CD4-positive, alpha-beta T cell treated with Interleukin-1 beta for 1 hour (primary cell): Measurements from ENCODE around the gene NYNRIN.
A peak's percentile ranks its signal among the peaks of the same experiment; 100 is the strongest.
"Not testable (repeated sequence)": the region's sequence is repeated elsewhere in the genome, so short reads cannot be mapped to it uniquely, and the experiment has no call there.

Source experiments
- DNase-seq, 2 donors: peaks; one replicate each; pipeline ENCODE4 v3.0.0-alpha.2; 2020 to 2022

The NYNRIN gene

GRCh38 chr14:24434676-24435075, 35.9 kb downstream of the NYNRIN start:
- DNase-seq = no peak

- no peak for DNase-seq
Observed at GRCh38 chr14:24435192-24435810, 36.5 kb downstream of the NYNRIN start.

GRCh38 chr14:24435998-24436354, 37.2 kb downstream of the NYNRIN start:
- no peak for DNase-seq

- peak; percentile 49 to 72 for DNase-seq
Observed at GRCh38 chr14:24436355-24437019, 37.7 kb downstream of the NYNRIN start.

GRCh38 chr14:24437020-24437735, 38.4 kb downstream of the NYNRIN start:
- DNase-seq = no peak

GRCh38 chr14:24437736-24438067, 38.9 kb downstream of the NYNRIN start:
- DNase-seq = no peak

GRCh38 chr14:24438223-24439097, 39.7 kb downstream of the NYNRIN start:
- DNase-seq = no peak

GRCh38 chr14:24439257-24439656, 40.5 kb downstream of the NYNRIN start:
- DNase-seq = no peak

GRCh38 chr14:24439830-24440605, 41.2 kb downstream of the NYNRIN start:
- no peak for DNase-seq

GRCh38 chr14:24440606-24441399, 42.0 kb downstream of the NYNRIN start:
- DNase-seq = no peak

- DNase-seq = no peak
Observed at GRCh38 chr14:24441485-24441884, 42.7 kb downstream of the NYNRIN start.

GRCh38 chr14:24441904-24442239, 43.1 kb downstream of the NYNRIN start:
- no peak for DNase-seq

GRCh38 chr14:24442240-24443052, 43.6 kb downstream of the NYNRIN start, which contains the start of gene SDR39U1:
Gene SDR39U1 (minus strand): TSS chr14:24442776. CDS start chr14:24442769, 7 bp downstream.
- DNase-seq = peak; percentile 99

GRCh38 chr14:24443053-24443665, 44.4 kb downstream of the NYNRIN start:
- DNase-seq = no peak

- DNase-seq = not testable (repeated sequence)
Observed at GRCh38 chr14:24450828-24451227, 52.0 kb downstream of the NYNRIN start.

- DNase-seq = no peak
Observed at GRCh38 chr14:24456980-24457379, 58.2 kb downstream of the NYNRIN start.

- DNase-seq = no peak
Observed at GRCh38 chr14:24458736-24459135, 59.9 kb downstream of the NYNRIN start.

- no peak for DNase-seq
Observed at GRCh38 chr14:24459331-24459730, 60.5 kb downstream of the NYNRIN start.

- DNase-seq = no peak
Observed at GRCh38 chr14:24461336-24461735, 62.5 kb downstream of the NYNRIN start.
